ENCODE results near the gene PDE6A. TPM values are rescaled to one million over a fixed set of nuclear protein-coding genes. Genes with fewer than 3 reads are reported as not detected.

PDE6A gene
- total RNA-seq = under 1 TPM in 1 of 4 donors, not detected in 3; 0.22 TPM

DNA sequence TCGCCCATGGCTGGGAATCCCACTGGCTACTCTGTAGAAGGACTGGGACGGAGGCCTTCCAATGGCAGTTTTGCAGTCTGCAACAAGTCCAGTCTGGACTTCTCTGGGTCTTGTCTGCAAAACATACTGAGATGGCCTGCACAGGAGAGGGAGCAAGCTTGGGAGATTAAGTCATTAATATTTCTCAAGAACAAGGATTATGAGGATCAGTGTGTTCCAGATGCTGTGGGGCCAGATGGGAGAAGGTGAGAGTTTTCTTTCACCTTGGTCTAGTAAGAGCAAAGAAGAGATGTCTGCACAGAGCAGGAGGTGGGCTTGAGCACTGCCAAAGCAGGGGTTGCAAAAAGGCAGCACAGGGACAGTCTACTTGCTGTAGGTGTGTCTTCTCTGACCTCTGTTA lies at the start of gene PDE6A:
Gene PDE6A (minus strand): TSS at position 128 of the 400 bp plus-strand sequence. CDS start 120 bp downstream, at position 8.
- no peaks in the 10 kb centered on the region for H3K9me3 ChIP-seq
- TF ChIP-seq, protein P1, sequence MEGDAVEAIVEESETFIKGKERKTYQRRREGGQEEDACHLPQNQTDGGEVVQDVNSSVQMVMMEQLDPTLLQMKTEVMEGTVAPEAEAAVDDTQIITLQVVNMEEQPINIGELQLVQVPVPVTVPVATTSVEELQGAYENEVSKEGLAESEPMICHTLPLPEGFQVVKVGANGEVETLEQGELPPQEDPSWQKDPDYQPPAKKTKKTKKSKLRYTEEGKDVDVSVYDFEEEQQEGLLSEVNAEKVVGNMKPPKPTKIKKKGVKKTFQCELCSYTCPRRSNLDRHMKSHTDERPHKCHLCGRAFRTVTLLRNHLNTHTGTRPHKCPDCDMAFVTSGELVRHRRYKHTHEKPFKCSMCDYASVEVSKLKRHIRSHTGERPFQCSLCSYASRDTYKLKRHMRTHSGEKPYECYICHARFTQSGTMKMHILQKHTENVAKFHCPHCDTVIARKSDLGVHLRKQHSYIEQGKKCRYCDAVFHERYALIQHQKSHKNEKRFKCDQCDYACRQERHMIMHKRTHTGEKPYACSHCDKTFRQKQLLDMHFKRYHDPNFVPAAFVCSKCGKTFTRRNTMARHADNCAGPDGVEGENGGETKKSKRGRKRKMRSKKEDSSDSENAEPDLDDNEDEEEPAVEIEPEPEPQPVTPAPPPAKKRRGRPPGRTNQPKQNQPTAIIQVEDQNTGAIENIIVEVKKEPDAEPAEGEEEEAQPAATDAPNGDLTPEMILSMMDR (IDR thresholded peaks at IDR 0.05) = no peak
- TF ChIP-seq POLR2A (IDR thresholded peaks at IDR 0.05) = no peak

DNA sequence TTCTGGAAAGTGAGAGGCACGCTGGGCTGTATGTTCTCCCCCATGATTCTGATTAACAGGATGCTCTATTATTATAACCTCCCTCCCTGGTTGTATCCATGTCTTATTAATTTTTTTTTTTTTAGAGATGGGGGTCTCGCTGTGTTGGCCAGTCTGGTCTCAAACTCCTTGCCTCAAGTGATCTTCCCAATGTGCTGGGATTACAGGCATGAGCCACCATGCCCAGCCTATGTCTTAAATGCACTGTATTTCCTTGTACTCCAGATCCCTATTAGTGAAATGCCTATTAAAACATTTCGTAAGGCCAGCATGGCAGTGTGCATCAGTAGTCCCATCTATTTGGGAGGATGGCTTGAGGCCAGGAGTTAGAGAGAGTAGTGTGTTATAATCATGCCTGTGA lies 48.9 kb upstream of the PDE6A start:
- Histone ChIP-seq H3K27ac (peak overlapping the region in 3 of 4 donors; percentile 11 to 76 (median 75)), H3K9me3 (no peaks in the 10 kb centered on the region), H3K4me1 (peaks cover 0 to 31% (median 0%) of the 10 kb centered on the region in 4 donors), H3K36me3 (peaks cover 0 to 10% (median 0%) of the 10 kb centered on the region in 3 donors), H3K27me3 (no peaks in the 10 kb centered on the region), H3K4me3 (no peak overlapping the region)
- 87 to 88% methylated on average over 3 of the region's 3 CpGs for WGBS, 2 donors
- DNase-seq (ENCODE audit: low spot score in 2 of 2) = no peak
- TF ChIP-seq EP300 (IDR thresholded peaks at IDR 0.05) (no peak), POLR2A (IDR thresholded peaks at IDR 0.05) (no peak)
- TF ChIP-seq, protein P1 (IDR thresholded peaks at IDR 0.05) = no peak

More for the DNA sequence above, at the start of gene PDE6A:
- 97 to 100% methylated on average over 2 of the region's 2 CpGs for WGBS, 2 donors
- peaks cover 0 to 13% (median 0%) of the 10 kb centered on the region in 4 donors for H3K4me1 ChIP-seq
- no peaks in the 10 kb centered on the region for H3K27me3 ChIP-seq
- H3K27ac ChIP-seq = no peak within 1 kb of the TSS
- H3K4me3 ChIP-seq = no peak within 1 kb of the TSS
- H3K36me3 ChIP-seq = no peaks in the 10 kb centered on the region
- no peak for DNase-seq (ENCODE audit: low spot score in 2 of 2)

GRCh38 chr5:149990518-149991376 lies 46.2 kb upstream of the PDE6A start:
- TF ChIP-seq, protein P1 (IDR thresholded peaks at IDR 0.05) = peak; percentile 84 to 91 (median 86)
- TF ChIP-seq EP300 (IDR thresholded peaks at IDR 0.05) = no peak
- Histone ChIP-seq H3K27ac (no peak overlapping the region), H3K36me3 (peaks cover 0 to 6% (median 0%) of the 10 kb centered on the region in 3 donors), H3K4me3 (no peak overlapping the region), H3K4me1 (peaks cover 0 to 19% (median 0%) of the 10 kb centered on the region in 4 donors), H3K9me3 (no peaks in the 10 kb centered on the region), H3K27me3 (no peaks in the 10 kb centered on the region)
- peak; percentile 65 to 84 for DNase-seq (ENCODE audit: low spot score in 2 of 2)
- 67 to 70% methylated on average over 4 of the region's 4 CpGs for WGBS, 2 donors

DNA sequence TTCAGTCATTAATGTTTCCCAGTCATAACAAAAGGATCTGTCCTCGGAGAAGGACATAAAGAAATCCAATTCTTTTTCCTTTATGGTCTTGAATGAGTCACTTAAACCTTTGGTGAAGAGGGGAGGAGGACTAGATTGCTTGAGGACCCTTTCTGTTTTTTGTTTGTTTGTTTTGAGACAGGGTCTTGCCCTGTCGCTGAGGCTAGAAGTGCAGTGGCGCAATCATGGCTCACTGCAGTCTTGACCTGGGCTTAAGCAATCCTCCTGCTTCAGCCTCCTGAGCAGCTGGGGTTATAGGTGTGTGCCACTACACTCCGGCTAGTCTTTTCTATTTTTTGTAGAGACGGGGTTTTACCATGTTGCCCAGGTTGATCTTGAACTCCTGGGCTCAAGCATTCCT lies 43.5 kb upstream of the PDE6A start:
- no peaks in the 10 kb centered on the region for H3K4me1 ChIP-seq
- 70 to 74% methylated on average over 5 of the region's 5 CpGs for WGBS, 2 donors
- H3K27ac ChIP-seq = no peak overlapping the region
- peaks cover 0 to 14% (median 0%) of the 10 kb centered on the region in 3 donors for H3K36me3 ChIP-seq
- no peaks in the 10 kb centered on the region for H3K27me3 ChIP-seq
- DNase-seq (ENCODE audit: low spot score in 2 of 2) = no peak
- H3K4me3 ChIP-seq = no peak overlapping the region
- TF ChIP-seq, protein P1 (IDR thresholded peaks at IDR 0.05) = no peak
- TF ChIP-seq POLR2A (IDR thresholded peaks at IDR 0.05) = no peak
- no peaks in the 10 kb centered on the region for H3K9me3 ChIP-seq

DNA sequence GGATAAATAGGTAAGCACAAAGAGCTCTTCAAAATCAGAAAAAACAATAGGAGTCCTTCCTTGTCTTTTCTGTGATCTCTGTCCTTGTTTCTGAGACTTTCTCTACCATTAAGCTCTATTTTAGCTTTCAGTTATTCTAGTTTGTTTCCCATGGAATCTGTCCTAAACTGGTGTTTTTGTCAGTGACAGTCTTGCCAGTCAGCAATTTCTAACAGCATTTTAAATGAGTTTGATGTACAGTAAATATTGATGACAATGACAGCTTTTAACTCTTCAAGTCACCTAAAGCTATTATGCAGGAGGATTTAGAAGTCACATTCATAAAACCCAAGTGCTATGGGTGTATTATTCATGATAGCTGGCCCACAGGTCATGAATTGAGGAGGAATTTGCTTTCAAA lies 37.9 kb upstream of the PDE6A start:
- H3K4me1 ChIP-seq = no peaks in the 10 kb centered on the region
- no peak for TF ChIP-seq POLR2A (IDR thresholded peaks at IDR 0.05)
- no peak for TF ChIP-seq EP300 (IDR thresholded peaks at IDR 0.05)
- no peaks in the 10 kb centered on the region for H3K9me3 ChIP-seq
- H3K4me3 ChIP-seq = no peak overlapping the region
- H3K27me3 ChIP-seq = no peaks in the 10 kb centered on the region
- peaks cover 0 to 64% (median 0%) of the 10 kb centered on the region in 3 donors for H3K36me3 ChIP-seq
- DNase-seq (ENCODE audit: low spot score in 2 of 2) = no peak
- no peak overlapping the region for H3K27ac ChIP-seq

Measured in tibial nerve (tissue), 4 donors.